HepG2 (cell line): ENCODE data around the gene HSD11B1L.

ENCODE experiments used
- DBP ChIP-seq: sonication (generic); formaldehyde crosslinking; IDR thresholded peaks from 2 replicates; pipeline ENCODE4 v1.4.0; 2020; ENCODE audit warnings: missing genetic modification reagents; ENCODE audit errors: not compliant biosample characterization
- NR1H2 ChIP-seq: sonication (generic); formaldehyde crosslinking; IDR thresholded peaks from 2 replicates; pipeline ENCODE4 v1.8.1; 2022; ENCODE audit warnings: low read depth, missing genetic modification reagents, borderline replicate concordance
- ZFYVE20 ChIP-seq: sonication (generic); formaldehyde crosslinking; IDR thresholded peaks from 2 replicates; pipeline ENCODE4 v1.8.0; 2023; ENCODE audit warnings: low read depth, mild to moderate bottlenecking, moderate library complexity, missing genetic modification reagents, borderline replicate concordance
- ZNF142 ChIP-seq: sonication (generic); formaldehyde crosslinking; IDR thresholded peaks from 2 replicates; pipeline ENCODE4 v1.4.0; 2020; ENCODE audit warnings: missing genetic modification reagents

- no peak for TF ChIP-seq DBP (CRISPR knock-in tag)
- no peak for TF ChIP-seq ZNF142
- no peak for TF ChIP-seq NR1H2 (CRISPR knock-in tag)
- no peak for TF ChIP-seq ZFYVE20 (CRISPR knock-in tag)
These were observed 45.4 kb upstream of the HSD11B1L start for GRCh38 chr19:5635427-5635826.
